ENCODE measurements around the gene DCLRE1B.

DNA sequence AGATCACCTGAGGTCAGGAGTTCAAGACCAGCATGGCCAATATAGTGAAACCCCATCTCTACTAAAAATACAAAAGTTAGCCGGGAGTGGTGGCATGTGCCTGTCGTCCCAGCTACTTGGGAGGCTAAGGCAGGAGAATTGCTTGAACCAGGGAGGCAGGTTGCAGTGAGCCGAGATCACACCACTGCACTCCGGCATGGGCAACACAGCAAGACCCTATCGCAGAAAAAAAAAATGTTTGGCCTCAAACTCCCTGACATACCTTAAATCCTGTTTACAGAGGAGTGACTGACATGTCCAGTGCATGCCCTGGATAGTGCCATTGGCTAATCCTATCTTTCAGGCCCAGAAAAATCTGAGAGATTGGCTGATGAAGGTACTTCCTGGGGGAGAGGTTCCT, 11.8 kb downstream of the DCLRE1B start:
- TF ChIP-seq EZH2phosphoT487 (IDR thresholded peaks at IDR 0.05; ENCODE audit: low read depth, severe bottlenecking, unreplicated experiment), result no peak
- TF ChIP-seq CTCF (IDR thresholded peaks at IDR 0.05; ENCODE audit: poor library complexity), result no peak

Data from hepatocyte (in vitro differentiated cells).